HEK293 (cell line): ENCODE measurements around the gene HEXIM1.

ENCODE experiments used
- BCL6B ChIP-seq: fragments of 450-650 bp; formaldehyde crosslinking; IDR thresholded peaks from 2 replicates; pipeline ENCODE4 v1.5.1; 2017; ENCODE audit warnings: missing biosample characterization, missing genetic modification characterization
- EGR2 ChIP-seq: fragments of 450-650 bp; formaldehyde crosslinking; IDR thresholded peaks from 2 replicates; pipeline ENCODE4 v1.5.1; 2016; ENCODE audit warnings: low read depth, missing biosample characterization, missing genetic modification characterization
- HOXC10 ChIP-seq: sonication (generic); formaldehyde crosslinking; IDR thresholded peaks from 2 replicates; pipeline ENCODE4 v1.8.1; 2023; ENCODE audit warnings: mild to moderate bottlenecking, missing genetic modification reagents
- HOXD13 ChIP-seq: sonication (generic); formaldehyde crosslinking; IDR thresholded peaks from 2 replicates; pipeline ENCODE4 v1.8.0; 2022; ENCODE audit warnings: missing genetic modification reagents, borderline replicate concordance
- IKZF3 ChIP-seq: fragments of 450-650 bp; IDR thresholded peaks from 2 replicates; pipeline ENCODE4 v1.5.0; 2018; ENCODE audit warnings: missing biosample characterization, mild to moderate bottlenecking, missing genetic modification characterization, moderate library complexity
- PRDM10 ChIP-seq: fragments of 450-650 bp; formaldehyde crosslinking; IDR thresholded peaks from 2 replicates; pipeline ENCODE4 v1.5.1; 2016; ENCODE audit warnings: missing biosample characterization, missing genetic modification characterization
- WT1 ChIP-seq: fragments of 450-650 bp; formaldehyde crosslinking; IDR thresholded peaks from 2 replicates; pipeline ENCODE4 v1.5.1; 2016; ENCODE audit warnings: missing biosample characterization, missing genetic modification characterization
- YY1 ChIP-seq: fragments of 450-650 bp; formaldehyde crosslinking; IDR thresholded peaks from 2 replicates; pipeline ENCODE4 v1.5.1; 2018; ENCODE audit warnings: missing biosample characterization, missing genetic modification characterization
- ZBTB10 ChIP-seq: fragments of 450-650 bp; formaldehyde crosslinking; IDR thresholded peaks from 2 replicates; pipeline ENCODE4 v1.5.1; 2016; ENCODE audit warnings: missing biosample characterization, missing genetic modification characterization
- ZBTB21 ChIP-seq: fragments of 450-650 bp; formaldehyde crosslinking; IDR thresholded peaks from 2 replicates; pipeline ENCODE4 v1.5.1; 2017; ENCODE audit warnings: missing biosample characterization, missing genetic modification characterization
- ZBTB26 ChIP-seq: fragments of 450-650 bp; formaldehyde crosslinking; optimal IDR thresholded peaks from 2 replicates; pipeline ENCODE3; 2016; ENCODE audit warnings: missing biosample characterization, mild to moderate bottlenecking, missing genetic modification characterization
- ZEB2 ChIP-seq: fragments of 450-650 bp; formaldehyde crosslinking; IDR thresholded peaks from 2 replicates; pipeline ENCODE4 v1.5.1; 2016; ENCODE audit warnings: missing biosample characterization, missing genetic modification characterization
- ZNF146 ChIP-seq: fragments of 450-650 bp; formaldehyde crosslinking; IDR thresholded peaks from 2 replicates; pipeline ENCODE4 v1.5.1; 2016; ENCODE audit warnings: missing biosample characterization, missing genetic modification characterization
- ZNF184 ChIP-seq: fragments of 450-650 bp; IDR thresholded peaks from 2 replicates; pipeline ENCODE4 v1.5.1; 2018; ENCODE audit warnings: missing biosample characterization, mild to moderate bottlenecking, missing genetic modification characterization
- ZNF221 ChIP-seq: fragments of 450-650 bp; formaldehyde crosslinking; IDR thresholded peaks from 2 replicates; pipeline ENCODE4 v1.5.1; 2017; ENCODE audit warnings: missing biosample characterization, missing genetic modification characterization, borderline replicate concordance
- ZNF266 ChIP-seq: fragments of 450-650 bp; formaldehyde crosslinking; IDR thresholded peaks from 2 replicates; pipeline ENCODE4 v1.5.1; 2016; ENCODE audit warnings: missing biosample characterization, missing genetic modification characterization, low read depth
- ZNF394 ChIP-seq: fragments of 450-650 bp; formaldehyde crosslinking; IDR thresholded peaks from 2 replicates; pipeline ENCODE4 v1.5.1; 2016; ENCODE audit warnings: missing biosample characterization, missing genetic modification characterization, mild to moderate bottlenecking, moderate library complexity, borderline replicate concordance
- ZNF398 ChIP-seq: fragments of 450-650 bp; formaldehyde crosslinking; IDR thresholded peaks from 2 replicates; pipeline ENCODE4 v1.5.1; 2017; ENCODE audit warnings: missing biosample characterization, missing genetic modification characterization
- ZNF426 ChIP-seq: fragments of 450-650 bp; formaldehyde crosslinking; IDR thresholded peaks from 2 replicates; pipeline ENCODE4 v1.5.1; 2017; ENCODE audit warnings: missing biosample characterization, missing genetic modification characterization, mild to moderate bottlenecking, inconsistent platforms, moderate library complexity
- ZNF48 ChIP-seq: fragments of 450-650 bp; formaldehyde crosslinking; IDR thresholded peaks from 2 replicates; pipeline ENCODE4 v1.5.1; 2016; ENCODE audit warnings: missing biosample characterization, missing genetic modification characterization
- ZNF514 ChIP-seq: fragments of 450-650 bp; formaldehyde crosslinking; IDR thresholded peaks from 2 replicates; pipeline ENCODE4 v1.5.1; 2016; ENCODE audit warnings: missing biosample characterization, missing genetic modification characterization
- ZNF548 ChIP-seq: fragments of 450-650 bp; formaldehyde crosslinking; IDR thresholded peaks from 2 replicates; pipeline ENCODE4 v1.5.1; 2016; ENCODE audit warnings: missing biosample characterization, missing genetic modification characterization
- ZNF549 ChIP-seq: fragments of 450-650 bp; IDR thresholded peaks from 2 replicates; pipeline ENCODE4 v1.5.1; 2018; ENCODE audit warnings: missing biosample characterization, missing genetic modification characterization, mild to moderate bottlenecking, inconsistent platforms, moderate library complexity
- ZNF571 ChIP-seq: fragments of 450-650 bp; formaldehyde crosslinking; IDR thresholded peaks from 2 replicates; pipeline ENCODE4 v1.5.0; 2017; ENCODE audit warnings: missing biosample characterization, missing genetic modification characterization
- ZNF585B ChIP-seq: fragments of 450-650 bp; formaldehyde crosslinking; IDR thresholded peaks from 2 replicates; pipeline ENCODE4 v1.5.1; 2016; ENCODE audit warnings: missing biosample characterization, missing genetic modification characterization
- ZNF610 ChIP-seq: fragments of 450-650 bp; formaldehyde crosslinking; IDR thresholded peaks from 2 replicates; pipeline ENCODE4 v1.5.1; 2016; ENCODE audit warnings: missing biosample characterization, missing genetic modification characterization, borderline replicate concordance
- ZNF654 ChIP-seq: fragments of 450-650 bp; formaldehyde crosslinking; IDR thresholded peaks from 2 replicates; pipeline ENCODE4 v1.5.1; 2016; ENCODE audit warnings: low read depth, missing biosample characterization, missing genetic modification characterization
- ZNF664 ChIP-seq: fragments of 450-650 bp; formaldehyde crosslinking; IDR thresholded peaks from 2 replicates; pipeline ENCODE4 v1.5.1; 2016; ENCODE audit warnings: missing biosample characterization, missing genetic modification characterization
- ZNF701 ChIP-seq: fragments of 450-650 bp; formaldehyde crosslinking; IDR thresholded peaks from 2 replicates; pipeline ENCODE4 v1.5.1; 2016; ENCODE audit warnings: missing biosample characterization, missing genetic modification characterization
- ZNF777 ChIP-seq: fragments of 450-650 bp; formaldehyde crosslinking; IDR thresholded peaks from 2 replicates; pipeline ENCODE4 v1.5.1; 2017; ENCODE audit warnings: missing biosample characterization, missing genetic modification characterization, borderline replicate concordance

Gene HEXIM1

GRCh38 chr17:45162025-45162687 lies 13.9 kb downstream of the HEXIM1 start (continued):
- TF ChIP-seq ZNF394: no peak
- 0 out of 2 replicates have a peak, but pooled peaks have one; percentile 34 for TF ChIP-seq YY1 (tag by site-specific recombination)
- no peak for TF ChIP-seq HOXC10 (CRISPR knock-in tag)
- no peak for TF ChIP-seq ZNF426
- TF ChIP-seq ZNF184: no peak
- TF ChIP-seq IKZF3: peak; percentile 69
- TF ChIP-seq BCL6B: no peak
- TF ChIP-seq ZBTB26 (tag by site-specific recombination): no peak
- TF ChIP-seq ZNF221: no peak
- TF ChIP-seq ZNF548 (tag by site-specific recombination): no peak
- TF ChIP-seq PRDM10 (tag by site-specific recombination): 0 out of 2 replicates have a peak, but pooled peaks have one; percentile 9
- TF ChIP-seq ZEB2 (tag by site-specific recombination): no peak
- TF ChIP-seq ZNF585B: no peak
- TF ChIP-seq WT1 (tag by site-specific recombination): no peak
- TF ChIP-seq ZBTB10 (tag by site-specific recombination): 0 out of 2 replicates have a peak, but pooled peaks have one; percentile 29
- no peak for TF ChIP-seq EGR2 (tag by site-specific recombination)
- no peak for TF ChIP-seq ZNF701
- no peak for TF ChIP-seq ZNF48
- TF ChIP-seq ZNF571: no peak
- no peak; the same call in 1 of the 2 replicates for TF ChIP-seq ZNF610
- no peak for TF ChIP-seq ZNF654 (tag by site-specific recombination)
- no peak for TF ChIP-seq ZBTB21
- TF ChIP-seq HOXD13: no peak
- no peak for TF ChIP-seq ZNF777 (tag by site-specific recombination)
- TF ChIP-seq ZNF146: no peak
- 0 out of 2 replicates have a peak, but pooled peaks have one; percentile 38 for TF ChIP-seq ZNF398
- no peak for TF ChIP-seq ZNF266 (tag by site-specific recombination)
- TF ChIP-seq ZNF514: no peak
- no peak for TF ChIP-seq ZNF549 (tag by site-specific recombination)
- TF ChIP-seq ZNF664 (tag by site-specific recombination): no peak
